Epidermal melanocyte (primary cell): ENCODE results near the gene ZER1.
A peak's percentile ranks its signal among the peaks of the same experiment; 100 is the strongest.
"Not testable (repeated sequence)": the region's sequence is repeated elsewhere in the genome, so short reads cannot be mapped to it uniquely, and the experiment has no call there.

ENCODE experiments used
- DNase-seq: peaks from one replicate; pipeline ENCODE4 v3.0.0; 2011; ENCODE audit warnings: low spot score; ENCODE audit not compliant: insufficient read length

The ZER1 gene

DNA sequence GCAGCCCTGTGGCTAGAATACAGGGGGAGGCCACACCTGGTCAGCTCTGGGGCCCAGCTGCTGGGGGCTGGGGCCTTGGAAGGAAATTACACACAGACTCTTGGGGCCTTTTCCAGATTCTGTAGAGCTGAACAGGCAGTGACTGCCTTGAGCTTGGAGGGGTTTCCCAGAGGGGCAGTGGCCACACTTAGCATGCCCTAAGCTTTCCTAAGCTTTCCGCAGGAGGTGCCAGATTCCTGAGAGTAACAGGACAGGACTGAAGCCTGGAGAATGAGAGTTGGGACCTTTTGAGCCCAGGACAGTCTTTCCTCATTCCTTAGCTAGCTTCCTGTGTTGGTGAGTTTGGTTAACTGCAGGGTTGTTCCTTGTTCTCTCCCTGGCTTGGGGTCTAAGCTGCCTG lies 16.7 kb upstream of the ZER1 start:
- DNase-seq, result no peak

DNA sequence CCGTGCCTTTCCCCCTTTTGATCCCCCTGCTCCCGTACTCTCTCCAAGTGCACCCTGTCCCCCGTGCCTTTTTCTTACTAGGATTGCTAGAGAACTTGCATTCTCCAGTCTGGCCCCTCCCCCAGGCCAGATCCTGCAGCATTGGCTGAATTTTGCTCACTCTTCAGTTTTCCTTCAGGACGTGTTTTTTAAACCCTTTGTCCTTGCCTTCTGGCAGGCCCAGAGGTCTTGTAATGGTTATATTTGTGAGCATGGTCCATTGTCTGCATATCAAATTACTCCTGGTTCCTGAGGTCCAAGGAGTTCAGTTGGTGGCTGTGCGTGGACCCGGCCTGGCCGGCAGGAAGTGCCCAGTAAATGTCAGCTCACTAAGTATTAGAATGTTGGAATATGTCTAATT lies 15.9 kb upstream of the ZER1 start:
- DNase-seq, result peak; percentile 29

DNA sequence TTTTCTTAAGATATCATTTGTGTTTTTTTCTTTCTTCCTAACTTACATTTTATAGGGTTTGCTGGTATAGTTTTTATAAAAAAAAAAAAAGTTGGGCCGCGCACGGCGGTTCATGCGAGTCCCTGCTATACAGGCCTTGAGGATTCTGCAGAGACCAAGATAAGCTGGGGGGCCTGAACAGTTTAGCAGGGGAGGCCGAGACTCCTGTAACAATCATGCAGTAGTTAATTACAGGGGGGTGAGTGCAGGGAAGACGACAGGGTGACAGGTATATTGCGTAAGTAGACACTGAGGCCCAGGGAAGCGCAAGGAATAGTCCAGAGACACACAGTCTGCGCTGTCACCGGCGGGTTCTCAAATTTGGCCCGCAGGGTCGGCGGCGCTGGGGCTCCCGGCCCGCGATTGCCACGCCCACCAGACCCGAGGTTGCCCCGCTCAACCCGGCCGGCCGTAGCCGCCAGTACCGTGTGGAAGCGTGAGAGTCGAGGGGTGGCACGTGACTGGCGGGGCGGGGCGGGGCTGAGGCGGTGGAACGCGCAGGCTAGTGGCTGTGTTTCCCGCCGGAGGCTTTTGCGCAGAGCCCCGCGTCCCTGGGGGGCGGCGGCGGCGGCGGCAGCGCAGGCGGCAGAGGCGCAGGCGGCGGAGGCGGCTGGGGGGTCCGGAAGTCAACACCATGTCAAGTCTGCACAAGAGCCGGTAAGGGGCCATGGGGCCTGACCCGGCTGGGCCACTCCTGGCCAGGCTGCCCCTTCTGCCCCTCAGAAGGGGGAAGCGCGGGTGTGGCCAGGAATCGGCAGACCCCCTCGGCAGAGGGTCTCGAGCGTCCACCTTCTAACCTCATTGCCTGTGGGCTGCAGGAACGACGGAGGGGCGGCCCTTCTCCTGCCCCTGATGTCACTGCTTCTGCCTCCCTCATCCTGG lies 15.2 kb upstream of the ZER1 start, which contains the start of gene TBC1D13:
Gene TBC1D13, plus strand, starts transcription at position 573 of the 921 bp plus-strand sequence. Its CDS starts 101 bp downstream, at position 674.
- DNase-seq, result peak; percentile 98

DNA sequence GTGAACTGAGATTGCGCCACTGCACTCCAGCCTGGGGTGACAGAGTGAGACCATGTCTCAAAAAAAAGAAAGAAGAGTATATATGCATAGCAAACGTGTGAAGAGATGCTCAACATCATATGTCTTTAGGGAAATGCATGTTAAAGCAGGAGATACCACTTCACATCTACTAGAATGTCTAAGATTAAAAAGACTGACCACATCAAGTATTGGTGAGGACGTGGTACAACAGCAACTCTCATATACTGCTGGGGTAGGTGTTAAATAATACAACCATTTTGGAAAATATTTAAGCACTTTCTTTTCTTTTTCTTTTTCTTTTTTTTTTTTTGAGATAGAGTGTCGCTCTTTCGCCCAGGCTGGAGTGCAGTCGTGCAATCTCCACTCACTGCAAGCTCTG lies 13.7 kb upstream of the ZER1 start:
- DNase-seq, result no peak

DNA sequence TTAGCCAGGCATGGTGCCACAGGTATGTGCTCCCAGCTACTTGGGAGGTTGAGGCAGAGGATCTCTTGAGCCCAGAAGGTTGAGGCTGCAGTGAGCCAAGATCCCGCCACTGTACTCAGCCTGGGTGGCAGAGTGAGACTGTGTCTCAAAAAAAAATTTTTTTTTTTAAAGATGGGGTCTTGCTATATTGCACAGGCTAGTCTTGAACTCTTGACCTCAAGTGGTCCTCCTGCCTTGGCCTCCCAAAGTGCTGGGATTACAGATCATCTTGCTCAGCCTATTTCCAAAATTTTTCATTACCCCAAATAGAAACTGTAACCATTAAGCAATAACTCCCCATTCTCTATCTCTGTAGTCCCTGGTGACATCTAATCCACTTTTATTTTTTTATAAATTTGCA lies 10.9 kb upstream of the ZER1 start:
- no peak for DNase-seq

- DNase-seq, result no peak
These were observed 9.7 kb upstream of the ZER1 start for GRCh38 chr9:128781187-128782070.

- not testable (repeated sequence) for DNase-seq
These were observed 8.4 kb upstream of the ZER1 start for GRCh38 chr9:128780093-128780492.

GRCh38 chr9:128774804-128775203 lies 3.1 kb upstream of the ZER1 start:
- no peak for DNase-seq

- DNase-seq, result no peak
These were observed 1.3 kb upstream of the ZER1 start for GRCh38 chr9:128773049-128773448.

DNA sequence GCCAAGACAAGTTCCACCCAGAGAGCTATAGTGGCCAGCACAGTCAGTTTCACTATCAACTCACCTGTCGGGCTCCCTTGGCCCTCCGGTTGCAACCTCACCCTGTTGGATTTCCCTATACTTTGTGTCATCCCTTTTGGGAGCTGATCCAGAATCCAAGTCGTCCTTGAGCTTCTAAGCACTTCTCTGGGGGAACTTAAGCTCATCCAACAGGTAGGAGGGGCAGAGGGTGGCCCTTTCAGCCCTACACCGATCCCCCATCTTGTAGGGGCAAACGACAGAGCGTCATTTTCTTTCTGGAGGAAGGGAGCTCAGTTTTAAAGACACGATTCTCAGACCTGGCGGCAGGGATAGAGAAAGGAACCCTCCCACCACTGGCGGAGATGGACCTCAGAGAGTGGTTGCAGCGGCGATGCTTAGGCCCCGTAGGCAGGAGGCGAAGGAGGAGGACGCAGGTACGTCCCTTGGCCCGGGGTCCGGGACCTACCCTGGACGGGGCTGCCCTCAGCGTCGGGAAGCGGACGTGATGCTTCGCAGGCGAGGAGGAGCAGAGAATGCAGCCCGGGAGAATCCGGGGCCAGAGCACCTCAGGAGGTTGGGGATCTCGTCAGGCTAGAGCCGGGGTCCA lies 519 bp downstream of the ZER1 start:
- DNase-seq, result peak; percentile 50

- no peak for DNase-seq
These were observed 1.3 kb downstream of the ZER1 start for GRCh38 chr9:128770286-128771030.

DNA sequence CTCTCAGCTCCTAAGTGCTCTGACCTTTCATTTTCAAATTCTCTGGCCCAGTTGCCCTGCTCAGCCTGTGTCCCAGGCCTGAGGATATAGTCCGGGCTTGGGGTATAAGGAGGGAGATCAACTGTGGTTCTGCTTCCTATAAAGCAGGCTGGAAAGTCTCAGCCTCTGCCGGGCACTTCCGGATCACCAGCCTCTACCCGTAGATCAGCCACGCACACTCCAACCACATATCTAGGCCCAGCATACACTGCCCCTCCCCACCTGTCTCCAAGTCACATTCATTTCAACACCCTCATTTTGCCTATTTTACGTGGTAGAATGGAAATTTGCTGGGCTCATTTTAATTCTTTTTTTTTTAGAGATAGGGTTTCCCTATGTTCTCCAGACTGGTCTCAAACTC lies 3.1 kb downstream of the ZER1 start:
- DNase-seq, result no peak

- DNase-seq, result no peak
These were observed 6.2 kb downstream of the ZER1 start for GRCh38 chr9:128765499-128765898.

DNA sequence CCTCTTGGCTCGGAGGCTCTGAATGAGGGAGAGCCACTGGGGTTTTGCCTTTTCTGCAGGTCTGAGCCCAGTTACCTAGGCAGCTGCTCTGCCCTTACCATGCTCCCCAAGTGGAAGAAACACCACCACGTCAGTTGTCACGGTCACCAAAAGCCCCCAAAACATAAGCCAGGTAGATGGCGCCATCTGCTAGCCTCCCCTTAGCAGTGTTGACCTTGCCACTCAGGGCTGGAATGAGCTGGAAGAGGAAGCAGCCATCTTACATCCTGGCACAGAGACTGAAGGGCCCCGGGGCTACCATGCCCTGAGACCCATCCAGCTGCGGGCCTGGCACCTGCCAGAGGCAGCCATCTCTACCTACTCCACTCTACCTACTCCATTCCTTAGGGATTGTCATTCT lies 7.4 kb downstream of the ZER1 start:
- no peak for DNase-seq

- no peak for DNase-seq
These were observed 8.9 kb downstream of the ZER1 start for GRCh38 chr9:128762671-128763449.

- DNase-seq, result no peak
These were observed 14.1 kb downstream of the ZER1 start for GRCh38 chr9:128757602-128758001.

- no peak for DNase-seq
These were observed 18.1 kb downstream of the ZER1 start for GRCh38 chr9:128753627-128754026.

- no peak for DNase-seq
These were observed 20.7 kb downstream of the ZER1 start for GRCh38 chr9:128750926-128751595.

DNA sequence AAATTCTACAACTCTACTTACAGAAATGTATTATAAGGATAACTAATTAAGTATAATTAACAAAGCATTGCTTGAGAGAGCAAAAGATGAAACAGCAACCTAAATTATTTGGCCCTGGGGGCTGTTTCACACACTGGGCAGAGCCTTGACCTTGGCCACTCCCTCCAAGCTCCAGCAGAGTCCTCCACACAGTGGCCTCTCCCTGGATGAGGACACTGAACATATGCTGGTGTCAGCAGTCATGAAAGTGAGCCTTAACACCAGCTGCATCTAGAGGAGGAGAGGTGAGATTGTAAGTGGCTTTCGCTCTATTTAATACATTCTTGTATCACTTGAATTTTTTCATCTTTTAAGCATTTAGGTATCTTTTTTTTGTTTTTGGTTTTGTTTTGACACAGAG lies 24.5 kb downstream of the ZER1 start:
- no peak for DNase-seq

DNA sequence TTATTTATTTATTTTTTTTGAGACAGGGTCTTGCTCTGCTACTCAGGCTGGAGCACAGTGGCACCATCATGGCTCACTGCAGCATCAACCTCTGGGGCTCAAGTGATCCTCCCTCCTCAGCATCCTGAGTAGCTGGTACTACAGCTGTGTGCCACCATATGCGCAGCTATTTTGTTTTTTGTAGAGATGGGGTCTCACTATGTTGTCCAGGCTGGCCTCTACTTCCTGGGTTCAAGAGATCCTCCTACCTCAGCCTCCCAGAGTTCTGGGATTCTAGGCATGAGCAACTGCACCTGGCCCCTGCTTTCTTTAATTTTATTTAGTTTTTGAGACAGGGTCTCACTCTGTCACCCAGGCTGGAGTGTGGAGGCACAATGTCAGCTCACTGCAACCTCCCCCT lies 28.3 kb downstream of the ZER1 start:
- DNase-seq, result no peak
